GM11168 (cell line): ENCODE data around the gene ANKRD55.
"Not testable (repeated sequence)": the region's sequence is repeated elsewhere in the genome, so short reads cannot be mapped to it uniquely, and the experiment has no call there.

Experiments
- in situ Hi-C: fragments of 300-500 bp; cut with MboI; formaldehyde crosslinking; loops from one replicate; pipeline ENCODE4 v1.12.0; 2022; ENCODE audit warnings: low sequenced_read_pairs; ENCODE audit not compliant: unreplicated experiment

The ANKRD55 gene

DNA sequence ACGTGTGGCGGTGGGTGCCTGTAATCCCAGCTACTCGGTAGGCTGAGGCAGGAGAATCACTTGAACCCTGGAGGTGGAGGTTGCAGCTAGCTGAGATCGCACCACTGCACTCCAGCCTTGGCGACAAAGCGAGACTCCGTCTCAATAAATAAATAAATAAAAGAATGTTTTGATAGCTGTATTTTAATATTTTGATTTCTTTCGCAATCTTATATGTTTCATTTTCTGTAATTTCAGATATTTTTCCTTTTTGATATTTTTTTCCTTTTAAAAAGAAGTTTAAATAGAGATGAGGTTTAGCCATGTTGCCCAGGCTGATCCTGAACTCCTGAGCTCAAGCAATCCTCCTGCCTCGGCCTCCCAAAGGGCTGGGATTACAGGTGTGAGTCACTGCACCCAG lies 82.4 kb downstream of the ANKRD55 start:
- in situ Hi-C loops: not testable (repeated sequence)

DNA sequence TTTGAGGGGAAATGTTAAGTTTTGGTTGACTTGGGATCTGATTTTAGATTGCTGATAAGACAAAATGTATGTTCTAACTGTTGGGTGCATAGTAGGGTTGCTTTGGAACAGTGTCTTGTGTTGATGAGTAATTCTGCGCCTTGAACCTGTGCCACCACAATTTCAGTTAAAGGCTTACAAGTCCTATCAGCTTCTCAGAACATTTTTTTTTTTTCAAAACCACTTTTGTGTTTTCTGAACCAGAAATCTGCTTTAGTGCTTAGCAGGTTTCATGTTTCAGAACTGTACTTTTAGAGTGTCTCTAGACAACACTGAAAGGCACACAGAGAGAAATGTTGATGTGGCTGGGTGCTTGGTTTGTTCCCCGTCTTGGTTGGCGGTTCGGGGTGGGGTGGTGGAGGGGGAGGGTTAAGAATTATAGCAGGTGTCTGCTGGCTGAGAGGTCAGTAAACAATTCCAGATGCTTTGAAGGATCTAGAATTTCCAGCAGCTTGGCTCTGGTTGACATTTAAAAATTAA lies 84.6 kb downstream of the ANKRD55 start:
- in situ Hi-C loops: no loop called here

DNA sequence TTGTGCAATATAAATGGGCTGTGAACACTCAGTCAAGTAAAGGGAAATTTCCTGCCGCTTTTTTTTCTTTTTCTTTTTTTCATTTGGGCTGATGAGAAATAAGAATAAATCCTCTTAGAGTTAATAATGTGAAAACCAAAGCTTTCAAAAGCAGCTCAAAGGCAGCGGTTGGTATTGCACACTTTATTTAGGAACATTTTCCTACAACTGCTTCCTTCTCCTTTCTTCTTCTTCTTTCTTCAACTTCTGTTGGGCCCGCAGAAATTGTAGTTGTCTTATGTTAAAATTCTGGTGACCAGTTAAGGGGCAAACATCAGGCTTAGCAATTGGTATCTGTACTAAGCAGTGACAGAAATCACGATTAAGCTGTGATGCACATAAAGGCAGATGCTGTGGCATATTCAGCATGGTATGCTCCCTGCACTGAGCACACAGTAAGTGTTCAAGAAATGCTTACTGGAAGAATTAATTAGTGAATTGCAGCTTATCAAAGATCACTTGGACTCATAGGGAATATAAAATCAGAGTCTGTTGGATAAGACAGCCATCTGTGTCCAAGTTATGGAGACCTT lies 85.4 kb downstream of the ANKRD55 start:
- in situ Hi-C loops: no loop called here

GRCh38 chr5:56147106-56147505 lies 86.0 kb downstream of the ANKRD55 start:
- in situ Hi-C loops: no loop called here

DNA sequence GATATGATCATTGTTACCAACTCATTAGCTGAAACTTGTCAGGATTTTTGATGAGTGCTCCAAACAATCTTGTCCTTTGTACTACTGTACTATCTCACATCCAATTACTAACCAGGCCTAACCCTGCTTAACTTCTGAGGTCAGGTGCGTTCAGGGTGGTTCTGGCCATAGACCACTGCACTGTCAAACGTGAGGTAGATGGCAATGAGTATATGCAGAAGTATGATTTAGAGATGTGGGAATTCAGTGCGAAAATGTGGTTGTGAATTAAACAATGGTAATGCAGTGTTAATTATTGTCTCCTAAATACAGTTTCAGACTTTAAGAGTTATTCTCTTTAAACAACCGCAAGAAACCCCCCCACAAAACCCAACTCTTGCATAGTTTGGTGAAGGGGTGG lies 86.5 kb downstream of the ANKRD55 start:
- in situ Hi-C loops: no loop called here

- in situ Hi-C loops: no loop called here
Measured at GRCh38 chr5:56145511-56145910, 87.6 kb downstream of the ANKRD55 start.

GRCh38 chr5:56145106-56145505 lies 88.0 kb downstream of the ANKRD55 start:
- in situ Hi-C loops: no loop called here

DNA sequence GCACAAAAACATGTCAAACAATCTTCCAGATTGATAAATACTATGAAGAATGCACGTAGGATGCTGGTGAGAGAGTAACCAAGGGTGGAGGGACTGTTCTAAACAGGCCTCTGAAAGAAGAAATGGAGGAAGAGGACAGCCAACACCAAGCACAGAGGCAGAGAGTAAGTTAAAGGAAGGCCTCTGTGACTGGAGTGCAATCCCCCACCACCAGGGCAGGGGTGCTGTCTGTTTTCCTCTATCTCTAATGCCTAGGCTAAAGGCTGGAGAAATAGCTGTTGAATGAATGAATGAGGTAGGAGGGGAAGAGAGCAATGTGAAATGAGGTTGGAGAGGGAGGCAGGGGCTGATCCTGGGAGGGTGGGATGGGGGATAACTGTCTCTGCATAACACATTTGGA lies 88.9 kb downstream of the ANKRD55 start:
- in situ Hi-C loops: no loop called here

GRCh38 chr5:56143373-56143714 lies 89.8 kb downstream of the ANKRD55 start:
- in situ Hi-C loops: no loop called here

DNA sequence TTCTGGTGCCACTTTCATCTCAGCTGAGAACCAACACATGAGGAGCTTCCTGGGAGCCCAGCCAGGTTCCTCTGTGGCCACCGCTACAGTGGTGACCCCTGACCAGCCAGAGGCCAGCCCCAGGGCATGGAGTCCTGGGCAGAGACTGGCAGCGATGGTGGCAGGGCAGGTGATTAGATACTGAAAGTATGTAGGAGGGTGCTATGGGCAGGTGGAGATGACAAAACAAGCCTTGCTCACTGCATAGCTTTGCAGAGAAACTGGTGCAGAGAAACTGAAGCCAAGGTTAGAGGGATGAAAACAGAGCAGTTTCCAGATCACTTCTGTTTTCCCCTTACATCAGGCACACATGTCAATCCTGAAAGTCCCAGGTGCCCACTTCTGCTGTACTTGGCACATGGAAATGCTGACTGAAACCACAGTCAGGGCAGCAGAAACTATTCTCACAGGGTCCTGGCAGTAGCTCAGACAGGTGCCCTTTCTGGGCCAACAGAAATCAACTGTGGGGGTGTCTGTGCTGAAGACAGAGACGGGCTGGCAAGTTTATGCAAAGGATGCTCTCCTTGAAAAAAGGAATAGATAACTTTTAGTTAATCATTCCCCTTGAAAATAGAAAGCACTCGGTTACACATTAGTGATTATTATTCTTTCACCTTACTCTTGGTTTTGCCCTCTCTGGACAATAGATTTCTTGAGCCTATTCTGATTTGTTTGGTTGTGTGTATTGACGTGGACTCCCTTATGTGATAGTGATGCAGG lies 90.3 kb downstream of the ANKRD55 start:
- in situ Hi-C loops: no loop called here

DNA sequence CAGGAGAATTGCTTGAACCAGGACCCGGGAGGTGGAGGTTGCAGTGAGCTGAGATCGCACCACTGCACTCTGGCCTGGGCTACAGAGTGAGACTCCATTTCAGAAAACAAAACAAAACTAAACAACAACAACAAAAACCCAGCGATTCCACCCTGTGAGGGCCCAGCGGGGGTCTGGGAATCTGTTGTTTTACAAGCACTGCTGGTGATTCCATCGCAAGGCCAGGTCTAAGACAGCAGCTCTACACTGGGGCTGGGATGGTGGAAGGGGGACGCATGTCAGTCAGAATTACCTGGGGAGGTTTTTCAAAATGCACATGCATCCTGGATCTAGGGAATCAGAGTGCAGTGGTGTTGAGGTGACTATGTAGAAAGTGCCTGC lies 90.9 kb downstream of the ANKRD55 start:
- in situ Hi-C loops: no loop called here

DNA sequence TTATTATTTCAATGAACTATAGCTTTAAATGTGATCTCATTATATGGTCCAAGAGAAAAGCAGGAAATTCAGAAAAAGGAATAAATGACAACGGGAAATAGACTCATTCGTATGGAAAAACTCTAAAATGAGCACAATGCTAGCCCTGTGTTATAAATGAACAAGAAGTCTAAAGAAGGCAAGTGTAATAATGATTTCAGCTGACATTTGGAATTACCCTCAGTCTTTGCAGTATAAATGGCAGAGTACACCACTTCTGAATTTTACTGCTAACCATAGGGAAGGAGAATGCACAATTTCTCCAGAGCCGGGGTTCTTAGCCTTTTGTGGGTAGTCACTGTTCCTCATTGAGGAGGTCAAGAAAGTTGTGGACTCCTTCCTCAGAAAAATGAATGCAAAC lies 93.1 kb downstream of the ANKRD55 start:
- in situ Hi-C loops: no loop called here

DNA sequence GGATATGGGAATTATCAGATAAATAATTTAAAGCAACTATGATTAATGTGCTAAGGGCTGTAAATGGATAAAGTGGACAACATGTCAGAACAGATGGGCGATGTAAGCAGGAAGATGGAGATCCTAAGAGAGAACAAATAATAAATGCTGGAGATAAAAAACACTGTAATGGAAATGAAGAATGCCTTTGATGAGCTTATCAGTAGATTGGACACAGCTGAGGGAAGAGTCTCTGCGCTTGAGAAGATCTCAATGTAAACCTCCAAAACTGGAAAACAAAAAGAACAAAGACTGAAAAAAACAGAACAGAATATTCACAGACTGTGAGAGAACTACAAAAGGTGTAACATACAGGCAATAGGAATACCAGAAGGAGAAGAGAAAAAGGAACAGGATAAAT lies 102.5 kb downstream of the ANKRD55 start:
- in situ Hi-C loops: loop anchor here (10.0 kb wide), 1 partner anchor 136 kb away; the partner anchor contains the start of gene IL6ST

DNA sequence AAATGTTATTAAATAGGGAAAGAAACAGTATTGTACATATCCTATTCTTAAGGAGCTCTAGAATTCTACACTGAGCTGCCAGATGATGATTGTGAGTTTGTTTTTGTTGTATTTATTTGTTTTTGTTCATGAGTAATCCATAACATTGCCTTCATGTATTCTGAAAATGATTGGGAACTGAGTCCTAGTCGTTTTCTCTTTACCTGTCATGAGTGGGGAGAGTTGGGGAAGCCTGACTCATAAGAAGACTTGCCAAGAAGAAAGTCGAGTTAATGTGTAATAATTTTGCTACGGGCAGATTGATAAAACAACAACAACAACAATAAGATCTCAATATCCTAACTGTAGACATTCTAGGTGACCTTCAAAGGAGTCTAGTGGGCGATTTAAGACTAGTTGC lies 103.8 kb downstream of the ANKRD55 start:
- in situ Hi-C loops: no loop called here

GRCh38 chr5:56128113-56128512 lies 105.0 kb downstream of the ANKRD55 start:
- in situ Hi-C loops: no loop called here

- in situ Hi-C loops: no loop called here
Measured at GRCh38 chr5:56126487-56127179, 106.5 kb downstream of the ANKRD55 start.

DNA sequence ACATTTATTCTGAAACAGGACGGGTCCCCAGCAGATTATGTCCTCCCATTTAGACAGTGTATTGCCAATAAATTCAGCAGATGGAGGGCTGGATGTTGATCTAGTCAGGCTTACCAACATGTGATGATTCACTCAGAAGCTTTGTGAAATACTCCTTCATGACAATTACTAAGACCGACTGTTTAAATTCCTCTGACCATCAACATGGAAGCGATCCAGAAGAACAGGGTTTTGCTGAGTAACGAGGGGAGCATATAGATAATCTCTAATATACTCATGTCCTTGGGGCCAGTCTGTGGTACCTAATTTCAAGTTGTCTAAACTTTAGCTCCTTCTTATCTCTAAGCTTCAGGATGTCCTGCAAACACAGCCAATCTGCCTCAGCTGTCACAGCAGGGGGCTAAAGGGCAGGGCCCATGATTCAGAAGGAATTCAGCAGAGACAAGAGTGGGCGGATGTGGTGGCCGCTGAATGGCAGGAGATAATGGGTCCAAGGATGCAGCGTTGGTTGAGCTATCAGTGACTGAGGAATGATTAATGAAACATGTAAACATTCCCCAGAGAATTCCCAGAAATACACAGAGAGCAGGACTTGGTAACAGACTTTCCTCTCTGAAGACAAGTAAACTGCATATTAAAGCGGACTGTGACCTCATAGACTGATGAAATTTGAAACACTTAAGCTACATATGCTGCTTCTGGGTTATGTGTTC lies 109.4 kb downstream of the ANKRD55 start:
- in situ Hi-C loops: no loop called here

DNA sequence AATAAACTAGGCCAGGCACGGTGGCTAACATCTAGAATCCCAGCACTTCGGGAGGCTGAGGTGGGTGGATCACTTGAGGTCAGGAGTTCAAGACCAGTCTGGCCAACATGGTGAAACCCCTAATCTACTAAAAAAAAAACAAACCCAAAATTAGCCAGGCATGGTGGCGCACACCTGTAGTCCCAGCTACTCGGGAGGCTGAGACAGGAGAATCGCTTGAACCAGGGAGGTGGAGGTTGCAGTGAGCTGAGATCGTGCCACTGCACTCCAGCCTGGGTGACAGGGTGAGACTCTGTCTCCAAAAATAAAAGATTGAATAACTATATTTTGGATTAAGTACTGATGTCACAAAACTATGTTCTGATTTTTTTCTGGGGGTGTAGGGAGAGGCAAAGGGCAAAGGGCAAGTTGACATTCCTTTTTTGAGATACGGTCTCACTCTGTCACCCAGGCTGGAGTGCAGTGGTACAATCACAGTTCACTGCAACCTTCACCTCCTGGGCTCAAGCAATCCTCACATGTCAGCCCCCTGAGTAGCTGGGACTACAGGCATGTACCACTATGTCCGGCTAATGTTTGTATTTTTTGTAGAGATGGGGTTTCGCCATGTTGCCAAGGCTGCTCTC lies 110.7 kb downstream of the ANKRD55 start:
- in situ Hi-C loops: not testable (repeated sequence)

GRCh38 chr5:56119050-56119449 lies 114.1 kb downstream of the ANKRD55 start:
- in situ Hi-C loops: no loop called here

- in situ Hi-C loops: no loop called here
Measured at GRCh38 chr5:56116599-56117141, 116.5 kb downstream of the ANKRD55 start.
